GM19193 (cell line): ENCODE results near the gene CFD.

Experiments
- POLR2A ChIP-seq: IDR thresholded peaks from 4 replicates; pipeline ENCODE4 v1.6.1; 2011; ENCODE audit not compliant: insufficient read depth, insufficient read length; ENCODE audit errors: extremely low read depth

The CFD gene

GRCh38 chr19:862581-863314 is 3.3 kb downstream of the CFD start:
- TF ChIP-seq POLR2A = no peak

GRCh38 chr19:863315-863620 is 3.8 kb downstream of the CFD start:
- no peak for TF ChIP-seq POLR2A

DNA sequence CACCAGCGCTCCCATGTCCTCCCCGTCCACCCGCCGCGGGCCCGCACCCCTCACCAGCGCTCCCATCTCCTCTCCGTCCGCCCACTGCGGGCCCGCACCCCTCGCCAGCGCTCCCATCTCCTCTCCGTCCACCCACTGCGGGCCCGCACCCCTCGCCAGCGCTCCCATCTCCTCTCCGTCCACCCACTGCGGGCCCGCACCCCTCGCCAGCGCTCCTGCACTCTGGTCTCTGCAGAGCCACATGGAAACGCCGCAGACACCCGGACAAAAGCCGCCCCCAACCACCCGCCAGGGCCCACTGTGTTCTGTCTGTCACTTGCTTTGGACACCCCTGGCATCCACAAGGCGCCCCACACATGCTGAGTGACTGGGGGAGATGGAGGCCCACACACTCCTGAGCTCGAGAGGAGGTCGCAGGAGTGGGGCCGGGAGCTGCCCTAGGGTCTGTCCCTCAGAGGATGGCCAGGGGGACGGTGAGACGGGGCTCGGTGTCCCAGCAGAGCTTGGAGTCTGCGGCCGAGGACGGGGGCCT is 7.4 kb downstream of the CFD start:
- no peak for TF ChIP-seq POLR2A

- TF ChIP-seq POLR2A = no peak
Observed at GRCh38 chr19:867301-867793, 7.9 kb downstream of the CFD start.

GRCh38 chr19:867855-868457 is 8.5 kb downstream of the CFD start:
- no peak for TF ChIP-seq POLR2A

GRCh38 chr19:868458-869244 is 9.2 kb downstream of the CFD start:
- TF ChIP-seq POLR2A = no peak

- no peak for TF ChIP-seq POLR2A
Observed at GRCh38 chr19:869245-870177, 10.0 kb downstream of the CFD start.

DNA sequence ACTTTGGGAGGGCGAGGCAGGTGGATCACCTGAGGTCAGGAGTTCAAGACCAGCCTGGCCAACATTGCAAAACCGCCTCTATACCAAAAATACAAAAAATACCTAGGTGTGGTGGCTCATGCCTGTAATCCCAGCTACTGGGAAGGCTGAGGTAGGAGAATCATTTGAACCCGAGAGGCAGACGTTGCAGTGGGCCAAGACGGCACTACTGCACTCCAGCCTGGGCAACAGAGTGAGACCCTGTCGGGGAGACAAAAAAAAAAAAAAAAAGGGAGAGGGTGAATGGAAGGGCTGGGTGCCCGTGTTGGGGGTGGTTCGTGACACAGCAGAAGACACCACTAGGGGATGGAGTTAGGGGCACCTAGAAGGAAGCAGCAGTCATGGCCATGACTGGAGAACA is 10.8 kb downstream of the CFD start:
- TF ChIP-seq POLR2A = no peak

DNA sequence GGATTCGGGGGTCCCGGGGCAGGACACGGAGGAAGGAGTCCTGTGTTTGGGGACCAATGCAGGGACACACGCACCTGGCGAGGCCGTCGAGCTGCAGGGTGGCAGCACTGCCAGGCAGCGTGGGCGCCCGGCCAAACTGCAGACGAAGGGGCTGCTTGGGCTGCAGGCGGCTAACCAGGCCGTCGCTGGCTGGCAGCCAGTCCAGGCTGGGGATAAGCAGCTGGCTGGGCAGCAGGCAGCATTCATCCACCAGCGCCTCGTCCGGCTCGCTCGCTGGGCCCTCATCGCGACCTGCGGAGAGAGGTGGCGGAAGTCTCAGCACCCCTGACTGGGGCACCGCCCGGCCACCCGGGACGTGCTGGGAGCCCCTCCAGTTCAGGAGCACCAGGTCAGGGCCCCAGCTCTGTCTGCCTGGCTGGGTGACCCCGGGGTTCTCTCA is 11.5 kb downstream of the CFD start:
- TF ChIP-seq POLR2A = no peak

GRCh38 chr19:871446-872265 is 12.2 kb downstream of the CFD start:
- TF ChIP-seq POLR2A = no peak

DNA sequence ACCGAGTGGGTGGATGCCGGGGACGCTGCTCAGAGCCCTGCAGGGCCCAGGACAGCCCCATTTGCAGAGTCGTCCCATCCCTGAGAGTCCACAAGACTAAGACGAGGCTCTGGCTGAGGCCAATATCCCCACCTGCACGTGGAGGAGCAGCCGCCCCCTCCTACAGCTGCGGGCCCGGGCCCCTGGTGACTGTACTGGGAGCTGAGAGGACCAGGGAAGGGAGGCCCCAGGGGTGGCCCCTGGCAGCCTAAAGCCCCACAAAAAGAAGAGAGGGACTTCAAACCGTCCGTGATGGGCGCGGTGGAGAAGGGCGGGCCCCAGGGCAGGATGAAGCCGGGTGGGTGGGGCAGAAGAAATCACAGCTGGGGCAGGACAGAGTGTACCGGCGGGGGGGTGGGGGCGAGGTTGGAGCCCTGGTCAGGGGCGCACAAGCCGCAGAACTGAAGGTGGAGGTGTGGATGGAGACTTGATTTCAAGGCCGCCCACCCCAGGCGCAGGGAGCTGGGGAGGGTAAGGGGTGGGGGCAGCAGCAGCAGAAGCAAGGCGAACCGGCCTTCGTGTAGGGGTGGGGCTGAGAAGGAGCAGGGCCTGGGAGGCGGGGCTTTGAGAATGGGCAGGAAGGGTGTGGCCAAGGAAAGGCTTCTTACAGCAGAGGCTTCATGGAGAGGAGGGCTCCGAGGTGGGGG is 12.9 kb downstream of the CFD start:
- no peak for TF ChIP-seq POLR2A

- TF ChIP-seq POLR2A = no peak
Observed at GRCh38 chr19:873084-873483, 13.6 kb downstream of the CFD start.

- no peak for TF ChIP-seq POLR2A
Observed at GRCh38 chr19:873561-874041, 14.1 kb downstream of the CFD start.

GRCh38 chr19:875265-875879 is 15.9 kb downstream of the CFD start:
- TF ChIP-seq POLR2A = no peak
